Measurements from ENCODE around the gene PDE9A.

GRCh38 chr21:42657676-42658319 is 4.4 kb downstream of the PDE9A start:
- TF ChIP-seq POLR2A (IDR thresholded peaks at IDR 0.05) (no peak), CTCF (IDR thresholded peaks at IDR 0.05) (no peak)
